Panc1 (cell line): ENCODE results near the gene EOLA2. TPM values are rescaled to one million over a fixed set of nuclear protein-coding genes. Genes with fewer than 3 reads are reported as not detected.

ENCODE experiments used
- ATAC-seq: fragments of 200-7000 bp; cut with Tn5 transposase; 2 replicates; pipeline ENCODE4 v1.9.1; 2020; ENCODE audit warnings: mild to moderate bottlenecking, moderate library complexity
- BruUV-seq: library from RNA; stranded (reverse); fragments of 400-500 nt; replicated peaks from 2 replicates; lab custom pipeline; 2021; lab: Mats Ljungman, UMichigan
- CTCF ChIA-PET: fragments of 300-600 bp; sonication (Branson Sonifier 250); formaldehyde crosslinking; loops from one replicate; lab custom pipeline; 2022; ENCODE audit warnings: antibody characterized with exemption; lab: Charles Lee
- POLR2A ChIA-PET: fragments of 300-600 bp; sonication (Branson Sonifier 250); formaldehyde crosslinking; loops from one replicate; lab custom pipeline; 2022; ENCODE audit warnings: antibody characterized with exemption; lab: Charles Lee
- DNase-seq: peaks from one replicate; pipeline ENCODE4 v3.0.0-alpha.2; 2010; ENCODE audit warnings: low read depth, low spot score
- H3K27ac ChIP-seq: 2 replicates; pipeline ENCODE4 v1.5.1; 2011; ENCODE audit warnings: mild to moderate bottlenecking, low read length, inconsistent platforms
- H3K27me3 ChIP-seq: fragments of 200-500 bp; sonication (Bioruptor generic); 2 replicates; pipeline ENCODE4 v1.6.0; 2014; ENCODE audit warnings: low read length, inconsistent platforms; ENCODE audit not compliant: control insufficient read depth, insufficient read depth
- H3K36me3 ChIP-seq: fragments of 200-500 bp; sonication (Bioruptor generic); 2 replicates; pipeline ENCODE4 v1.5.1; 2014; ENCODE audit warnings: inconsistent platforms, mild to moderate bottlenecking, low read length, moderate library complexity; ENCODE audit not compliant: control insufficient read depth, insufficient read depth
- H3K4me1 ChIP-seq: 2 replicates; pipeline ENCODE4 v1.5.1; 2011; ENCODE audit warnings: inconsistent platforms, mild to moderate bottlenecking, low read length, moderate library complexity; ENCODE audit not compliant: control insufficient read depth, insufficient read depth
- H3K4me3 ChIP-seq, 2 experiments: 2 replicates each; pipeline ENCODE4 v1.5.1; 2011 to 2012; ENCODE audit warnings: low read depth in 2 of 2, low read length in 2 of 2, mild to moderate bottlenecking in 2 of 2, inconsistent platforms in 1 of 2, moderate library complexity in 1 of 2
- H3K9me3 ChIP-seq: fragments of 200-500 bp; sonication (Bioruptor generic); 2 replicates; pipeline ENCODE4 v1.5.1; 2014; ENCODE audit warnings: low read depth, mild to moderate bottlenecking, inconsistent platforms, low read length, moderate library complexity; ENCODE audit not compliant: control insufficient read depth, insufficient read depth
- CTCF ChIP-seq: fragments of 450-650 bp; IDR thresholded peaks from 2 replicates; pipeline ENCODE4 v1.5.1; 2017; ENCODE audit warnings: mild to moderate bottlenecking
- POLR2AphosphoS5 ChIP-seq: IDR thresholded peaks from 2 replicates; pipeline ENCODE4 v1.6.1; 2012; ENCODE audit warnings: mild to moderate bottlenecking, low read depth, low read length, moderate library complexity
- REST ChIP-seq, 2 experiments: IDR thresholded peaks; 2 replicates each; pipeline ENCODE4 v1.6.1; 2011 to 2012; ENCODE audit warnings: low read depth in 2 of 2, control low read depth in 1 of 2, low read length in 1 of 2, mild to moderate bottlenecking in 1 of 2, moderate library complexity in 1 of 2; ENCODE audit not compliant: insufficient read depth in 1 of 2
- SIN3A ChIP-seq: IDR thresholded peaks from 2 replicates; pipeline ENCODE4 v1.6.1; 2012; ENCODE audit warnings: low read depth, mild to moderate bottlenecking, low read length, moderate library complexity, borderline replicate concordance; ENCODE audit not compliant: insufficient read depth
- TCF7L2 ChIP-seq: IDR thresholded peaks from 2 replicates; pipeline ENCODE4 v1.6.1; 2011; ENCODE audit warnings: mild to moderate bottlenecking, low read depth, low read length, inconsistent platforms
- in situ Hi-C: cut with HindIII; loops from 2 replicates; pipeline ENCODE4 v1.10.0; 2016; ENCODE audit warnings: low sequenced_read_pairs, low pct_unique_long_range_greater_than_20kb
- intact Hi-C: fragments of 100-400 bp; cut with micrococcal nuclease; formaldehyde crosslinking; loops from one replicate; pipeline ENCODE4 v1.10.0; 2022; ENCODE audit not compliant: unreplicated experiment
- total RNA-seq: library from RNA; stranded (reverse); gene quantifications from one replicate; pipeline ENCODE4 v1.2.1, GENCODE V29; 2021; ENCODE audit not compliant: unreplicated experiment

The EOLA2 gene
- total RNA-seq, 1 experiment from 2014 or later, result 75.0 TPM

GRCh38 chrX:149962010-149962409, 23.7 kb upstream of the EOLA2 start:
- ATAC-seq (no peak), DNase-seq (no peak)
- POLR2A ChIA-PET, result no interaction called here
- Histone ChIP-seq H3K27ac (no peak overlapping the region; the same call in 1 of the 2 replicates), H3K4me3 (no peak overlapping the region), H3K36me3 (peaks cover 7% of the 10 kb centered on the region; the same call in 1 of the 2 replicates), H3K4me1 (no peaks in the 10 kb centered on the region), H3K27me3 (no peaks in the 10 kb centered on the region), H3K9me3 (no peaks in the 10 kb centered on the region)
- TF ChIP-seq SIN3A, result no peak
- TF ChIP-seq POLR2AphosphoS5, result no peak
- TF ChIP-seq REST (IDR thresholded peaks at IDR 0.05; ENCODE audit: insufficient read depth in 1 of 2, low read depth in 2 of 2, low read length in 1 of 2), result no peak
- TF ChIP-seq TCF7L2, result no peak
- no peak for TF ChIP-seq CTCF
- in situ Hi-C loops, result no loop called here
- CTCF ChIA-PET, result no interaction called here
- intact Hi-C loops, result loop anchor here (2.0 to 10.0 kb wide), 3 partner anchors 400 to 753 kb away; partner anchors contain the start of gene MAMLD1
- BruUV-seq, result no TSS peak

GRCh38 chrX:149961572-149961971, 23.3 kb upstream of the EOLA2 start:
- no TSS peak for BruUV-seq
- no peaks in the 10 kb centered on the region for H3K9me3 ChIP-seq
- ChIA-PET CTCF (no interaction called here), POLR2A (no interaction called here)
- in situ Hi-C loops, result no loop called here
- ATAC-seq, result no peak
- intact Hi-C loops, result loop anchor here (5.0 to 10.0 kb wide), 2 partner anchors 401 to 753 kb away; partner anchors contain the start of gene MAMLD1
- no peak overlapping the region for H3K4me3 ChIP-seq
- DNase-seq, result no peak
- H3K4me1 ChIP-seq, result no peaks in the 10 kb centered on the region
- no peak overlapping the region; the same call in 1 of the 2 replicates for H3K27ac ChIP-seq
- TF ChIP-seq REST (IDR thresholded peaks at IDR 0.05; ENCODE audit: insufficient read depth in 1 of 2, low read depth in 2 of 2, low read length in 1 of 2), result no peak
- TF ChIP-seq TCF7L2, result no peak
- TF ChIP-seq POLR2AphosphoS5, result no peak
- TF ChIP-seq SIN3A, result no peak
- no peak for TF ChIP-seq CTCF
- no peaks in the 10 kb centered on the region for H3K27me3 ChIP-seq
- peaks cover 7% of the 10 kb centered on the region; the same call in 1 of the 2 replicates for H3K36me3 ChIP-seq
